HepG2 (cell line): Measurements from ENCODE around the gene SHISA7. TPM values are rescaled to one million over a fixed set of nuclear protein-coding genes. Genes with fewer than 3 reads are reported as not detected.
A peak's percentile ranks its signal among the peaks of the same experiment; 100 is the strongest.

Experiments
- ATAC-seq: fragments of 200-7000 bp; cut with Tn5 transposase; 3 replicates; pipeline ENCODE4 v1.9.1; 2020; ENCODE audit warnings: mild to moderate bottlenecking, moderate library complexity
- BruUV-seq: library from RNA; stranded (reverse); fragments of 400-500 nt; replicated peaks from 2 replicates; lab custom pipeline; 2021; lab: Mats Ljungman, UMichigan
- CTCF ChIA-PET: fragments of 300-600 bp; formaldehyde crosslinking; extraction: SDS; loops from one replicate; lab custom pipeline; 2021; ENCODE audit warnings: low total read pairs, inconsistent platforms, low intra/inter-chr PET ratio; lab: Yijun Ruan, JAX
- POLR2A ChIA-PET: fragments of 350-600 bp; sonication (Branson Sonifier 250); formaldehyde crosslinking; loops from one replicate; lab custom pipeline; 2020; ENCODE audit warnings: antibody characterized with exemption, inconsistent platforms; lab: Yijun Ruan, JAX
- DNase-seq: peaks from one replicate; pipeline ENCODE4 v3.0.0-alpha.2; 2015; ENCODE audit warnings: low spot score
- FAIRE-seq: peaks from 3 replicates; lab custom pipeline; 2011; peaks lifted over from hg19 to GRCh38; lab: Jason Lieb, UNC
- H2AFZ ChIP-seq: one replicate; pipeline ENCODE4 v1.6.1; 2011; ENCODE audit warnings: low read length, inconsistent platforms
- H3K27ac ChIP-seq: fragments of 300-600 bp; 3 replicates; pipeline ENCODE4 v1.8.0; 2011; ENCODE audit warnings: mixed run types, mild to moderate bottlenecking, mixed read lengths, low read length, inconsistent platforms; ENCODE audit not compliant: insufficient read depth; ENCODE audit errors: extremely low read length
- H3K27me3 ChIP-seq, 2 experiments: fragments of 200-600 bp in 1 of 2; 2 replicates in 1 of 2; 3 replicates in 1 of 2; pipeline versions ENCODE4 v1.6.0 to v1.8.0; 2011; ENCODE audit warnings: low read length in 2 of 2, mild to moderate bottlenecking in 2 of 2, moderate library complexity in 2 of 2, inconsistent platforms in 1 of 2; ENCODE audit not compliant: insufficient read depth in 2 of 2, control insufficient read depth in 1 of 2
- H3K36me3 ChIP-seq, 2 experiments: fragments of 200-600 bp in 1 of 2; replicated peaks in 1 of 2; 2 replicates in 1 of 2; 3 replicates in 1 of 2; pipeline versions ENCODE4 v1.5.1 to v1.8.0; 2011; ENCODE audit warnings: low read length in 2 of 2, inconsistent platforms in 1 of 2; ENCODE audit not compliant: insufficient read depth in 2 of 2, control insufficient read depth in 1 of 2
- H3K4me1 ChIP-seq: 2 replicates; pipeline ENCODE4 v1.5.1; 2012; ENCODE audit warnings: low read length, inconsistent platforms; ENCODE audit not compliant: insufficient read depth
- H3K4me2 ChIP-seq: 2 replicates; pipeline ENCODE4 v1.6.0; 2011; ENCODE audit warnings: low read depth, low read length, inconsistent platforms
- H3K4me3 ChIP-seq, 3 experiments: fragments of 200-600 bp in 1 of 3; sonication (generic), shearing (Covaris generic) in 1 of 3; replicated peaks in 1 of 3; 2 replicates each; pipeline ENCODE4 v1.5.1; 2011 to 2016; ENCODE audit warnings: low read length in 3 of 3, inconsistent platforms in 2 of 3, low read depth in 2 of 3, mild to moderate bottlenecking in 2 of 3, control low read depth in 1 of 3, mixed read lengths in 1 of 3; ENCODE audit not compliant: insufficient read depth in 1 of 3
- H3K79me2 ChIP-seq: one replicate; pipeline ENCODE4 v1.6.1; 2011; ENCODE audit warnings: low read length, inconsistent platforms; ENCODE audit not compliant: insufficient read depth
- H3K9ac ChIP-seq: 2 replicates; pipeline ENCODE4 v1.6.0; 2011; ENCODE audit warnings: mild to moderate bottlenecking, low read depth, low read length, inconsistent platforms; ENCODE audit not compliant: insufficient read depth
- H3K9me3 ChIP-seq: 2 replicates; pipeline ENCODE4 v1.5.1; 2012; ENCODE audit warnings: mild to moderate bottlenecking, low read length
- H4K20me1 ChIP-seq: 2 replicates; pipeline ENCODE4 v1.6.0; 2011; ENCODE audit warnings: inconsistent platforms, mild to moderate bottlenecking, low read length, moderate library complexity; ENCODE audit not compliant: insufficient read depth
- ELF3 ChIP-seq: IDR thresholded peaks from 2 replicates; pipeline ENCODE4 v1.6.1; 2016; ENCODE audit warnings: missing genetic modification reagents, missing compliant biosample characterization
- EZH2 ChIP-seq: conservative IDR thresholded peaks from 2 replicates; pipeline ENCODE4 v1.6.1; 2012; ENCODE audit warnings: mild to moderate bottlenecking, low read depth, low read length, moderate library complexity
- JARID2 ChIP-seq: sonication (generic); formaldehyde crosslinking; IDR thresholded peaks from 2 replicates; pipeline ENCODE4 v1.8.1; 2023; ENCODE audit warnings: missing genetic modification reagents, inconsistent platforms; ENCODE audit not compliant: insufficient replicate concordance
- MAZ ChIP-seq, 2 experiments: sonication (generic) in 1 of 2; formaldehyde crosslinking in 1 of 2; IDR thresholded peaks; 2 replicates each; pipeline versions ENCODE4 v1.5.0 to v1.6.1; 2012 to 2020; ENCODE audit warnings: low read depth in 2 of 2, mild to moderate bottlenecking in 2 of 2, borderline replicate concordance in 1 of 2, improper control_type of control experiment in 1 of 2, low read length in 1 of 2, missing genetic modification reagents in 1 of 2, moderate library complexity in 1 of 2
- RFX3 ChIP-seq: IDR thresholded peaks from 2 replicates; pipeline ENCODE4 v1.6.1; 2016; ENCODE audit warnings: missing biosample characterization, missing genetic modification reagents
- RFX5 ChIP-seq: IDR thresholded peaks from 2 replicates; pipeline ENCODE4 v1.6.1; 2011; ENCODE audit warnings: low read depth, low read length, improper control_type of control experiment
- SALL1 ChIP-seq: sonication (generic); formaldehyde crosslinking; IDR thresholded peaks from 2 replicates; pipeline ENCODE4 v1.8.0; 2022; ENCODE audit warnings: mild to moderate bottlenecking, missing genetic modification reagents
- ZNF224 ChIP-seq: sonication (generic); formaldehyde crosslinking; IDR thresholded peaks from 2 replicates; pipeline ENCODE4 v1.5.0; 2020; ENCODE audit warnings: mild to moderate bottlenecking, missing genetic modification reagents
- WGBS: methylation state at CpG from one replicate; pipeline ENCODE4 v1.1.6; 2017; ENCODE audit warnings: low lambda C conversion rate; 5-methylcytosine and 5-hydroxymethylcytosine counted together
- in situ Hi-C: cut with HindIII; loops from 2 replicates; pipeline ENCODE4 v1.10.0; 2017; ENCODE audit warnings: low pct_unique_long_range_greater_than_20kb; ENCODE audit not compliant: extremely low pct_ligation_motif_present
- intact Hi-C: fragments of 100-400 bp; cut with micrococcal nuclease; formaldehyde crosslinking; loops from one replicate; pipeline ENCODE4 v1.10.0; 2022; ENCODE audit not compliant: unreplicated experiment
- polyA plus RNA-seq, 8 experiments: library from polyadenylated mRNA; depleted of rRNA in 3 of 8; stranded (reverse) in 7 of 8; unstranded in 1 of 8; fragments of >200 nt; fragmentation: Illumina TruSeq in 4 of 8; extraction: Trizol in 4 of 8; gene quantifications; 2 replicates each; pipeline versions ENCODE4 v1.2.1 to v1.2.3, GENCODE V29; 2011 to 2016; ENCODE audit warnings: low read depth in 4 of 8, missing spikeins in 1 of 8, mixed read lengths in 1 of 8; ENCODE audit not compliant: insufficient read depth in 1 of 8
- total RNA-seq, 5 experiments: library from RNA; depleted of rRNA; stranded (reverse); fragments of >200 nt; fragmentation: Illumina TruSeq; extraction: Trizol; gene quantifications; 2 replicates each; pipeline ENCODE4 v1.2.3, GENCODE V29; 2016; ENCODE audit warnings: low read depth in 1 of 5
- TF ChIP-seq, protein P1 (sequence below): sonication (generic); formaldehyde crosslinking; IDR thresholded peaks from 2 replicates; pipeline ENCODE4 v1.4.0; 2020; ENCODE audit warnings: mild to moderate bottlenecking, low read depth, missing genetic modification reagents
- TF ChIP-seq, protein P2 (sequence below): sonication (generic); formaldehyde crosslinking; IDR thresholded peaks from 2 replicates; pipeline ENCODE4 v1.9.0; 2021; ENCODE audit warnings: missing genetic modification reagents, borderline replicate concordance

SHISA7 gene
- total and polyA plus RNA-seq, 2 of the 13 experiments (the other 11 are each of a cell fraction or from before 2014, with no cell fraction given): not detected

DNA sequence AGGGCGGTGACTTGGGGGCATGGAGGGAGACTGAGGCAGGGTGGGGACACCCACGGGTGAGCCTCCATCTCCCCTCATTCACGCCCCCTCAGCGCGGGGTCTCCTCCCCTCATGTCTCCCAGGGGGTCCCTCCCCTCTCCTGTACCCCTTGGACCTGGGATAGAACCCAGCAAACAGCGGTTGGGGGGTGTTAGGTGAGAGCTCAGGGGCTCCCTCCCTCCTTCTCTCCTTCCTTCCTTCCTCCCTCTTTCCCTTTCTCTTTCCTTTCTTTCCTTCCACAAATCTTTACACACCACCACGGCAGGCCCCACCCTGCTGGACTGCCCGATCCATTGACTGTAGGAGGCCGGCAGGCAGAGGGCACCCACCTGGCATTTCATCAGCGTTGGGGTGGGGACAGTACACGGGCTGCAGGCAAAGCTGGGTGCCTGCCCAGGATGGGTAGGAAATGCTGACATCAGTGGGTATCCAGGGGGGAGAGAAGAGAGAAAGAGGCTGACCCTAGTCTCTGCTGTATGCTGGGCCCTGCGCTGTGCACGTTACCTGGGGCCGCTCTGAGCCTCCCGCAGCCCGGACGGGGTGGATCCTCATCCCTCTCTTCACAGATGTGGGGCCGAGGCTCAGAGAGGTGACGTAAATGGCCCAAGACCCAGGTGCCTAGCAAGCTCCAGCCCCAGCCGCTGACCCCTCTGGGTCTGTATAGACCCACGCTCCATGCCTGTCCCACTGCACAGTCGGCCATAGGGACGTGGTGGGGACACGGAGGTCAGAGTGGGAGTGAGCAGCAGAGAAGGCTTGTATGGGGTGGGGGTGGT, 48.7 kb upstream of the SHISA7 start:
- peaks cover 19% of the 10 kb centered on the region for H3K4me1 ChIP-seq
- no peaks in the 10 kb centered on the region for H4K20me1 ChIP-seq

DNA sequence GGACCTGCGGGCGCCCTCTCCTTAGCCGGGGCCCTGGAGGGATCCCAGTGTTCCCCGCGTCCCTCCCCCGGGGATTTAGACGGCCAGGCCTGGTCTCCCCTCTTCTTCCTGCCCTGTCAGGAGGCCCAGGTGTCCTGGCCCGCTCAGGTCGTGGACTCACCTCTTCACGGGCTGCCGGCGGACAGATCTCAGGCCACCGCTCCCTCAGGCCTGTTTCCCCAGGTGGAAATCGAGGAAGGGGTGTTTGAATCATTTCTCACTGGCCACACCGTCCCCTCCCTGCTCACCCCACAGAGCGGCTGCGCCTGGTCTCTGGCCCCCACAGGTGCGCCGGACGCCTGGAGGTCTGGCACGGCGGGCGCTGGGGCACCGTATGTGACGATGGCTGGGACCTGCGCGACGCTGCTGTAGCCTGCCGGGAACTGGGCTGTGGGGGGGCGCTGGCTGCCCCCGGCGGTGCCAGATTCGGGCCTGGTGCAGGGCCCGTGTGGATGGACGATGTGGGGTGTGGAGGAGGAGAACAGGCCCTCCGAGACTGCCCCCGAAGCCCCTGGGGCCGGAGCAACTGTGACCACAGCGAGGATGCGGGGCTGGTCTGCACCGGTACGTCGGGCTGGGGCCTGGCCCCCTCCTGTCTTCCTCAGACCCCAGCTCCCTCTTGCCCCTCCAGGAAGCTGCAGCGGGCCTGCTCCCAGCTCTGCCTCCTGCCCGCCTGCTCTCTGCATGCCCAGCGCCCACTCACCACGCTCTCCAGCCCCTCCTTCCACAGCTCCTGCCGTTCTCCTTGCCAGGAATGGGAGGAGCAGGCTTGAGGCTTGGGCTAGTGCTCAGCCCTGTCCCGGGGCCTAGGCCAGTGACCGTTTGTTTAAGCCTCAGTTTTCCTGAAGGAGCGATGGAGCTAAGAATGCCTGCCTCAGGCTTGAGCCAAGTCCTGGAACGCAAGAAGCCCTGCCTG, 47.7 kb upstream of the SHISA7 start:
- in situ Hi-C loops: no loop called here
- H2AFZ ChIP-seq: no peak overlapping the region
- H3K4me1 ChIP-seq: peaks cover 29% of the 10 kb centered on the region
- H3K4me3 ChIP-seq: no peak overlapping the region
- H3K4me2 ChIP-seq: no peak overlapping the region
- no peaks in the 10 kb centered on the region for H4K20me1 ChIP-seq
- H3K36me3 ChIP-seq: no peaks in the 10 kb centered on the region
- no peak for ATAC-seq
- CTCF ChIA-PET: no interaction called here
- BruUV-seq: no TSS peak
- no peak overlapping the region for H3K9ac ChIP-seq
- POLR2A ChIA-PET: no interaction called here
- H3K27ac ChIP-seq: no peak overlapping the region
- H3K27me3 ChIP-seq: peaks cover 16 to 58% of the 10 kb centered on the region in 2 experiments
- FAIRE-seq: no peak
- H3K9me3 ChIP-seq: no peaks in the 10 kb centered on the region
- intact Hi-C loops: no loop called here
- DNase-seq: no peak
- WGBS: 53% methylated on average over 17 of the region's 52 CpGs
- H3K79me2 ChIP-seq: no peaks in the 10 kb centered on the region
- TF ChIP-seq MAZ (IDR thresholded peaks at IDR 0.05; ENCODE audit: borderline replicate concordance, low read depth, low read length) (no peak), MAZ (CRISPR knock-in tag; IDR thresholded peaks at IDR 0.05; ENCODE audit: low read depth) (no peak), RFX3 (no peak), ELF3 (CRISPR knock-in tag) (no peak), ZNF224 (CRISPR knock-in tag) (no peak), JARID2 (CRISPR knock-in tag) (no peak), RFX5 (no peak)
- TF ChIP-seq, protein P1, sequence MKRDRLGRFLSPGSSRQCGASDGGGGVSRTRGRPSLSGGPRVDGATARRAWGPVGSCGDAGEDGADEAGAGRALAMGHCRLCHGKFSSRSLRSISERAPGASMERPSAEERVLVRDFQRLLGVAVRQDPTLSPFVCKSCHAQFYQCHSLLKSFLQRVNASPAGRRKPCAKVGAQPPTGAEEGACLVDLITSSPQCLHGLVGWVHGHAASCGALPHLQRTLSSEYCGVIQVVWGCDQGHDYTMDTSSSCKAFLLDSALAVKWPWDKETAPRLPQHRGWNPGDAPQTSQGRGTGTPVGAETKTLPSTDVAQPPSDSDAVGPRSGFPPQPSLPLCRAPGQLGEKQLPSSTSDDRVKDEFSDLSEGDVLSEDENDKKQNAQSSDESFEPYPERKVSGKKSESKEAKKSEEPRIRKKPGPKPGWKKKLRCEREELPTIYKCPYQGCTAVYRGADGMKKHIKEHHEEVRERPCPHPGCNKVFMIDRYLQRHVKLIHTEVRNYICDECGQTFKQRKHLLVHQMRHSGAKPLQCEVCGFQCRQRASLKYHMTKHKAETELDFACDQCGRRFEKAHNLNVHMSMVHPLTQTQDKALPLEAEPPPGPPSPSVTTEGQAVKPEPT (CRISPR knock-in tag): no peak
- TF ChIP-seq, protein P2, sequence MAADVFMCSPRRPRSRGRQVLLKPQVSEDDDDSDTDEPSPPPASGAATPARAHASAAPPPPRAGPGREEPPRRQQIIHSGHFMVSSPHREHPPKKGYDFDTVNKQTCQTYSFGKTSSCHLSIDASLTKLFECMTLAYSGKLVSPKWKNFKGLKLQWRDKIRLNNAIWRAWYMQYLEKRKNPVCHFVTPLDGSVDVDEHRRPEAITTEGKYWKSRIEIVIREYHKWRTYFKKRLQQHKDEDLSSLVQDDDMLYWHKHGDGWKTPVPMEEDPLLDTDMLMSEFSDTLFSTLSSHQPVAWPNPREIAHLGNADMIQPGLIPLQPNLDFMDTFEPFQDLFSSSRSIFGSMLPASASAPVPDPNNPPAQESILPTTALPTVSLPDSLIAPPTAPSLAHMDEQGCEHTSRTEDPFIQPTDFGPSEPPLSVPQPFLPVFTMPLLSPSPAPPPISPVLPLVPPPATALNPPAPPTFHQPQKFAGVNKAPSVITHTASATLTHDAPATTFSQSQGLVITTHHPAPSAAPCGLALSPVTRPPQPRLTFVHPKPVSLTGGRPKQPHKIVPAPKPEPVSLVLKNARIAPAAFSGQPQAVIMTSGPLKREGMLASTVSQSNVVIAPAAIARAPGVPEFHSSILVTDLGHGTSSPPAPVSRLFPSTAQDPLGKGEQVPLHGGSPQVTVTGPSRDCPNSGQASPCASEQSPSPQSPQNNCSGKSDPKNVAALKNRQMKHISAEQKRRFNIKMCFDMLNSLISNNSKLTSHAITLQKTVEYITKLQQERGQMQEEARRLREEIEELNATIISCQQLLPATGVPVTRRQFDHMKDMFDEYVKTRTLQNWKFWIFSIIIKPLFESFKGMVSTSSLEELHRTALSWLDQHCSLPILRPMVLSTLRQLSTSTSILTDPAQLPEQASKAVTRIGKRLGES (CRISPR knock-in tag): no peak

More for the DNA sequence above, 48.7 kb upstream of the SHISA7 start:
- FAIRE-seq: no peak
- H3K9me3 ChIP-seq: no peaks in the 10 kb centered on the region
- no peak overlapping the region for H3K4me2 ChIP-seq
- in situ Hi-C loops: no loop called here
- TF ChIP-seq EZH2 (0 out of 2 replicates have a peak, but pooled peaks have one; percentile 65), SALL1 (CRISPR knock-in tag) (no peak)
- H2AFZ ChIP-seq: no peak overlapping the region
- no peaks in the 10 kb centered on the region for H3K79me2 ChIP-seq
- 23% methylated on average over 16 of the region's 24 CpGs for WGBS
- intact Hi-C loops: no loop called here
- H3K36me3 ChIP-seq: no peaks in the 10 kb centered on the region
- H3K9ac ChIP-seq: no peak overlapping the region
- H3K27me3 ChIP-seq: peaks cover 16 to 65% of the 10 kb centered on the region in 2 experiments
- CTCF ChIA-PET: no interaction called here
- no peak for DNase-seq
- POLR2A ChIA-PET: no interaction called here
- H3K4me3 ChIP-seq: no peak overlapping the region
- no peak overlapping the region for H3K27ac ChIP-seq
- no peak; the same call in 2 of the 3 replicates for ATAC-seq
- BruUV-seq: no TSS peak
